Fibroblast of peridontal ligament (primary cell): ENCODE data around the gene PHLDA1.

Source experiments
- DNase-seq: peaks from one replicate; pipeline ENCODE4 v3.0.0-alpha.2; 2010; ENCODE audit errors: extremely low read depth

The PHLDA1 gene

DNA sequence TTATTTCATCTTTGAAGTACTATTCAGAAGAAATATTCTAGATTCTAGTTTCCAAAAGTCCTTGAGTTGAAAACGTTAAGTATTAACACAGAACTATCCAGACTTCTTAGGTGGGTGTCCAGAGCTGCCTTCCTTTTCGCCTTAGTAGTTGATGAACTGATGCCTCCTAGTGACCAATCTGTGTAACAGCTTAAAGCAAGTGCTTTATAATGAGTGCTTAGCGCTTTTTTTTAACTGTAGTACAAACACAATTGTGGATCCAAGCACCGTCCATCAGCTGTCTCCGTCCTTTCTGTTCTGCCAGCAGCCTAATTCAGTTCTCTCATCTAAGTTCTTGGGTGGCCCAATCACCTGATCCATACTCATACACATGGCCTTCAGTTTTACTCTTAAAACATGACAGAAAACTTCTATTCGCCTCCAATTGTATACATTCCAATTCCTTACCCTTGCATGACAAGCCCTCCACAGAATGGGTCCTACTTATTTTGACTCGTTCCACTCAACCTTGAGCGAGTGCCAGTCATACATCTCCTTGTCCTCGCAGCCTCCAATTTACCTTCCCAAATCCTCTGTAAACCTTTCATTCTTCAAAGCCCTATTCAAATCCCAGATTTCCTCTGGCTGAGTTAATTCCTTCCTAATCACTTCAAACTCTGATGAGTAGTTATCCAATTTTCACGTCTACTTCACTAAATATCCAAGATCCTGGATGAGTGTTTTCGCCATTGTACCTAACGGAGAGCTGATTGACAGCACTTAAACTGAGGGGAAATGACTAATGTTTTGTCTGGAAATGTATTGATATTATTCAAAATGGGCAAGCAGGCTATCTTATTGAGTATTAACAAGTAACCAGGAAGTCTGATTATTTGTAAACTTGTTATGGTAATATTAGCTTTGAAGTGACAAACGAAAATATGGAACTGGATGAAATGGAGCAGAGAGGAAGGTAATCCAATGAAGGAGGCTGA lies 5.8 kb upstream of the PHLDA1 start:
- DNase-seq = peak; percentile 92

DNA sequence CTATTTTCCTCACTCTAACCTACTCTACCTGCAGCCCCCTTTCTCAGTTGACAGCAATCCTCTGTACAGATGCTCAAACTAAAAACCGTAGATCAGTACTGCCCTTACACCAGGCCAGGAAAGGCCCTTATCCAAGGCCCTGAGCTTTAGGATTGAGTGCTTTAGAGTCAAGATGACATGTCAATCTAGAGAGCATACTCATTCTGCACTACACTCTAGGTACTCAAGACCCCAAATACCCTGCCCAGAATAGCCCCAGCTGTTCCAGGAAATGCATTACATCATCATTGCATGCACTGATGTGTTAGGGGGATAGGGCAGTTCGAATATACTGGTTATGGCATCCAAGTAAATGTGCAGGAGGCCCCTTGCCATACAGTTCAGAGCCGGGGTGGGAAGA lies 3.5 kb upstream of the PHLDA1 start:
- DNase-seq = no peak

DNA sequence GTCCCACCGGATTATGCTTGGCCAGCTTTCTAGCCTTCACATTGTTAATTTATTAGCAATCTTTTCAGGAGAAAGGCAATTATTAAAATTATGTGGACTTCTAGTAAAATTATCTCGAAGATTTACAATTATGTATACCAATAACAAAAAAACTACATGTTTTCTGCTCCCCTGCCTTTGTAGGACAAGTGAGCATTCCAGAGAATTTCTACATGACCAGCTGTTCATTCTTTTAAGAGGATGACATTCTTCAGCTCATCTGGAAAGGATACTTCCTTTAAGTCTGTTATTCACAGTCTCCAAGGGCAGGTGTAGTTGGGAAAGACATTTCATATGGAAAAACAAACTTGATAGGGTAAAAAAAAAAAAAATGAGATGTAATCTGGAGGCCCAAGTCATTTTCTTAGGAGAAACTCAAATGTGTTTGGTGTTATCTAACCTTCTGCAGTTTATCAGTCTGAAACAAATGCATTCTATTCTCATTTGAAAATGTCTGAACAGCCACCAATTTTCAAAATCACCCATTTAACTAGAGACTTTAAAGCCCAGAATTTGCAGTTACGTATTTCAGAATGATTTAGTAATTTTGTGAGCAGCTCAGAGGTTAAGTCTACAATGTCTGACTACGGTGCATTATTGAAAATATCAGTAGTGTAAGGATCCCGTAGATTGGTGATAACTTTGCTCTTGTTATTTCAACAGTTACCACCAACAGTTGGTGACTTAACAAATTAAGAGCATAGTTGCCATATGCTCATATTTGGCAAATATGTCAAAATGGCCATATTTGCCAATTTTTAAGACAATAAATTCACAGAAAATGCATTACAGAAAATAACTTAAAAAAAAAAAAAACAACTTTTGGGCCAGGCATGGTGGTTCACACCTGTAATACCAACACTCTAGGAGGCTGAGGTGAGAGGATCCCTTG lies 1.8 kb upstream of the PHLDA1 start:
- DNase-seq = peak; percentile 54

DNA sequence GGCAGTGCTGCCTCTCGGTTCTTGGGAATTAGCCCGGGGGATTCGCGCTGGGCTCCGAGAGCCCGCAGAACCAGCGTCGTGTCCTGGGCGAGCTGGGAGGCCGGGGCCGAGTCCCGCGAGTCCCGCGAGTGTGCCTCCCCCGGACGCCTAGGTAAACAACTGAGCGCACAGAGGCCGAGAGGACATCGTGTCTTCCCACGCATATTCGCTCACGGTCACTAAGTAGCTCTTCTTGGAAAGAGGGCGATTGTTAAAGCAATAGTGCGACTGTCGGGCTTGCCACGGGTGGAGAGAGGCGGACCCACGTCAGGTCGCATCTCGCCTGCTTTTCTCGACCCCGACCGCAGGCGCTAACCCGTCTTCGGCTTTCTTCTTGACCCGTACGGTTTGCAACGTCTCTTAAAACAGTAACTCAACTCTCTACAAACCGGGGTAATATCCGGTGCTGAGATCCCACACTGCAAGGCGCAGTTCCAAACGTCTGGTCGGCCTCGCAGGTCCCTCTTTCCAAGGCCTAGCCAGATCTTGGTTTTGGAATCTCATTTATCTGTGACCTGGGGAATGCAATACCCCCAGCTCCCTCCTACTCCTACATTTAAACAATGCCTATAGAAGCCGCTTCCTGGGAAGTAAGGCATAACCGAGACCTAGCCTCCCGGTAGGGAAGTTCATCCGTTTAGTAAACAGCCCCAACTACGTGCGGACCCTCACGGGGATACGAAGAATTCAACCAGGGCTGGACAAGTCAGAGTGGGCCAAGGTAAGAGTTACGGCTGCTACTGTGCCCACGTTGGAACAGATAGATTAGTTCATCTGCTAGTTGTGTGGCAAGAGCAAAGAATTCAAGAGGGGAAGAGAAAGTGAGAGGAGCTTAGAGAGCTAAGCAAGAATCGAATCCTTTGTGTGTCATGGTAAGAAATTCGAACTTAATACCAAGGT lies 736 bp upstream of the PHLDA1 start:
- DNase-seq = peak; percentile 70

DNA sequence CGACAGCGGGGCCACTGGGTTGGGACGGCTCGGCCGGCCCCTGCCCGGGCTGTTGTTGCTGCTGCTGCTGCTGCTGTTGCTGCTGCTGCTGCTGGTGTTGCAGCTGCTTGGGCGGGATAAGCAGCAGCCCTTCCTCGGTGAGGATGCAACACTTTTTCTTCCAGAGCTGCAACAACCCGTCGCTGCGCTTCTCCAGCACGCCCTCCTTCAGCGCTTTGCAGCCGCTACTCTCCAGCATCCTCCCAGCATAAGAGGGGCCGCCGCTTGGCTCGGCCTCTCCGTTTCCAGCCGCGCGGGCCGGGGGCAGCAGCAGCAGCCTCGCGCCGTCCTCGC lies 529 bp downstream of the PHLDA1 start:
- no peak for DNase-seq

DNA sequence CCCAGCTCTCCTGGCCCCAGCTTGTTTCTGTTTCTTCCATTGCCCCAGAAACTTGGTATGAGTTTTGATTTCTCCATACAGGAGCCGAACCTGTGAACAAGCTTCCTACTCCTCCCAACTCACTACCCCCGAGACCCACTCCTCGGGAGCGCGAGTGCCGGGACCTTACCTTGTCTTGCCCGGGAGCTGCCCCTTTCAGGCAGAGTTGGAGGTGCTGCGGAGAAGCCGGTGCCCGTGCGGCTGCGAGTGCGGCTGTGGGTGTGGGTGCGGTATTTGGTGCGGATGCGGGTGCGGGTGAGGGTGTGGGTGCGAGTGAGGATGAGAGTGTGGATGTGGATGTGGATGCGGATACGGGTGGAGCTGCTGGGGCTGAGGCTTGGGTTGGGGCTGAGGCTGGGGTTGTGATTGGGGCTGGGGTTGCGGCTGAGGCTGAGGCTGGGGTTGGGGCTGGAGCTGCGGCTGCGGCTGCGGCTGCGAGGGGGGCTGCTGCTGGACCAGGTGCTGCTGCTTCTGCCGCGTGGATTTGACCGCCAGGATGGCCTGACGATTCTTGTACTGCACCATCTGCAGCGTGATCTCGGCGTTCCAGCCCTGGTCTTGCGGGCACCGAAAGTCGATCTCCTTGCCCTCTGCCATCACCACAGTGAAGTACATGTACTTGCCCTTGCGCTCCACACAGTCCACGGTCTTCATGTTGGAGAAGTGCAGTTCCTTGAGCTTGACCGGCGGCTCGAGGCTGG lies 1.1 kb downstream of the PHLDA1 start:
- peak; percentile 61 for DNase-seq

DNA sequence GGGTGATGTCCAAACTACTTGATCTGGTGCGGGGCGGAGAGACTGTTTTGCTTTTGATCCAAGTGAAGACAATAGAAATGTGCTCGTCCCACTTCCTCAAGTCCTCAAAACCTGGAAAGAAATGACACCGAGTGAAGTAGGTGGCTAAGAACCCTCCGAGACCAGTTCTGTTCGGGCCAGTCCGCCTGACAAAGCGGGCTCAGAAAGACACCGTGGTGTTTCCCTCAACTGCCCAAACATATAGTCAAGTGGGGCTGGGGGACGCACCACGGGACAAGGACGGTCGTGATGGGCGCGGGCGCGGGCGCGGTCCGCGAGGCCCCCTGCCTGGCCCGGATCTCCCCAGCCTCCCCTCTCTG lies 1.6 kb downstream of the PHLDA1 start:
- peak; percentile 69 for DNase-seq

DNA sequence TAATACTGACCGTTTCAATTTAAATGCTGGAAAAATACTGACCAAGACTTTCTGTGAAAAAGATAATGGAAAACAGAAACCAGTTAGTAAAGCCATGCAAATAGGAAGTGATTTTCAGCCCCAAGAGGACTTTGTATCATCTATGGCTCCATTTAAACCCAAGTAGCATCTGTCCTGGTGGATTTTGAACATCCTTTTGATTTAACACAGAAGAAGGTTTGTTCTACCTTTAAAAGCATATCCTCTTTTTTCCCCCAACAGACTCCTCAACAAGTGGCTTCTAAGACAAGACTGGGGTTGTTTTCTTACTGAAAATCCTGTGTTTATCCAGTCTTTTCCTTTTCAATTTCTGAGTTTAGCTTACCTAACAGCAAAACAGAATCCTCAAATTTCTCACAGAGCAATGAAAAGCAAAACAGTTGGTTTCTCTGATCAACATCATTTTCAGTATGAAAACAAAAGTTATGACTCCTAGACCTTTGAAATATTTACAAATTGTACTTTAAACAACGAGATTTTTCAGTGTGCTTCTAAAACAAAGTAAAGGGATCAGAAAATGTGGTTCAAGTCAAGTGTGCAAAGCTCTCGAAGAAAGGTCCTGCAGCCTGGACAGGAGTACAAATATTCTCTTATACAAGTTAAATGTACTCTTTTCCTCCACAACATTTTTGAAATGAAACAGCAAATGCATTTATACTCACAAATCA lies 2.9 kb downstream of the PHLDA1 start:
- DNase-seq = peak; percentile 58

DNA sequence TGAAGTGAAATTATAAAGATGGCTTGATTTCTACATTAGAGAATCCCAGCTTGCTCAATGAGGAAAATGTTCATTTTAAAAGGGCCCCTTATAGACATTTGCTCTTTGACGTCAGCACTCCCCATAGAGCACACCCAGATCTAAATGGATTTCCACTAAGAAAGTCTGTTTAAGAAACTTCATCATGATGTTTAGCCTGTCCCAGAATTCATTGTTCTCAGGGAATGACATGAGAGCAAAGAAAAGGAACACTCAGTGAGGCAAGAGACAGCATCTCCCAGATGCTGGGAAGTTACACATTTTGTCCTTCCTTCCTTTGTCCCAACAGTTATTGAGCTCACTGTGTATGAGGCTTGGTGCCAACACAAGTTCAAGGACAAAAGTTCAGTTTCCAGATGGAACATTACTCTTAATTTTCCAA lies 4.9 kb downstream of the PHLDA1 start:
- DNase-seq = peak; percentile 77

DNA sequence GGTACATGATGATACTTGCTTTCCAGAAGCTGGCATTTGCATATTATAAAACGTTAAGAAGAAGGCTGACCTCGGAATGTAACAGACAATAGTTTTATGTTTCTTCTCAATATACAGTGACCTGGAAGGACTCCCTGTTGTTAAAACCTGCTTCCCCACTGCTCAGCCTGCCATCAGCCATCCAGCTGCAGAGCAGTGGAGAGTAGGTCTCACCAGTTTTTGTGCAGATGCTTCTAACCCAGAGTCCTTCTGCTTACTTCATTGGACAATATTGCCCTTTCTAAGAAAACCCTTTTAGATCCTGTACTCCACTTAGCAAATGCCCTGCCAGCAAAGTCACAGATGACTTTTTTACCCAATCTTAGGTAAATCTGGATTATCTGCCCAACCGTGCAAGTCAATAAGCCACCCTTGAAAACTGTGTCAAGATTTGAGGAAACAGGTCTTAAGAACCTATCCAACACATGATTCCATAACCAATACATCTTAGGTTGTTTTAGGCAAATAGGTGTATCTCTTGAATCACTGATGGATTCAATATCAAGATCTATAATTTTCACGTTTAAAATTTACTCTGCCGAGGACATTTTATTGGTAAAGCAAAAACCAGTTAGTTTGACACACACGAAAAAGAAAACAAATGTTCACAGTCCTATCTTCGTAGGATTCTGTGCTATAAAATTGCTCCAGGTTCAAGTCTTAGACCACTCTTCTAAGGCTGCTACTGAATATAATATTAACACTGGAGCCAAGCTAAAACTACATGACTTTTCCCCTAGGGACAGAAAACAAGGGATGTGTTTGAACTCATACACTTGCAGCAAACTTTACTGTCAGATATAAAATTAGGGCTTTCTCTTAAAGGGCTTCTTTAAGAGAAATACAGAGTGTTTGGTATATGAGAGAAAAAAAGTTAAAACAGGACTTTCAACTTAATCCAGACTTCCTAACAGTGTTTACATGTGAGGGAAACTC lies 5.7 kb downstream of the PHLDA1 start:
- peak; percentile 73 for DNase-seq

DNA sequence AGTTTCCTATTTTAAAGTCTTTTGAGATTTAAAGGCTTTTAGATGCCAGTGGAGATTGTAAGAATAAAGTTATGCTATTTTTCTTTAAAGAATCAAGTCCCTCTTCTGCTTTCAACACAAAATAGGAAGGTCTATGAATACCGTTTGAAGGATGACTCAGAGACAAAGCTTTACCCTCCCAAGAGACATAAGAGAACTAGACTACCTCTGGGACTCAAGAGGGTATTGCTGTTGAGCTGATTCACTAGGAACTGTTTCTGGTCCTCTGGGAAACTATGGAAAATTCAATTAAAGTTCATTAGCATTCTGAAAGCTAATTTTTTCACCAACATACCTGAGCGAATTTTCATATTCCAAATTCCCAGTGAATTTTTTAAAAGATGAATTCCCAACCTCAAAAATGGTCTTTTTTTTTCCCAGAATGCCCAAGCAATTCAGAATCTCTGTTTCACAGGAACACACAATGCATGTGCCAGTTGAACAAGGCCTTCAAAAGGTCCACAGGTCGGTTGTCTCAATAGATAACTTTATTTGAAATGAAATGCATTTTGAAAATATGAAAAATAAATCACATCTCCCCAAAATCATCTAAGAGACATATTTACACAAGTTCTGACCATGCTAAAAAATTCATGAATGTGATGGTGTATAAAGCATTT lies 6.5 kb downstream of the PHLDA1 start:
- peak; percentile 91 for DNase-seq

DNA sequence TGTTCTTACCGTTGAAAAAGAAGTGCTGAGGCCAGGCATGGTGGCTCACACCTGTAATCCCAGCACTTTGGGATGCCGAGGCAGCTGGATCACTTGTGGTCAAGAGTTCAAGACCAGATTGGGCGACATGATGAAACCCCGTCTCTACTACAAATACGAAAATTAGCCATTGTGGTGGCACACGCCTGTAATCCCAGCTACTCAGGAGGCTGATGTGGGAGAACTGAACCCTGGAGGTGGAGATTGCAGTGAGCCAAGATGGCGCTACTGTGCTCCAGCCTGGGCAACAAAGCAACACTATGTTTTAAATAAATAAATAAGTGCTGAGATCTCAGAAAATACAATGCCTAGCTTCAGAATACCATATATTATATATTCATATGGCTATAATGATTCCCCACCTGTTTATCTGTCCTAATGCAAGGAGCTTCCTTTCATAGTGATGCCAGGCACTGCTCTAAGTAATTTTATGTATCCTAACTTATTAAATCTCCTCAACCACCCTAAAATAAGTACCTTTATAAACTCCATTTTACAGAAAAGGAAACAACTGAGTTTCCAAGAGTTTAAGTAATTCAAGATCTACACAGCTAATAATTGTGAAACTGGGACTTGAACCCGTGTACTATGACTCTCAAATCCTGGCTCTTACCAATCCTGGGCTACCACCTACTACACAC lies 7.3 kb downstream of the PHLDA1 start:
- peak; percentile 23 for DNase-seq

DNA sequence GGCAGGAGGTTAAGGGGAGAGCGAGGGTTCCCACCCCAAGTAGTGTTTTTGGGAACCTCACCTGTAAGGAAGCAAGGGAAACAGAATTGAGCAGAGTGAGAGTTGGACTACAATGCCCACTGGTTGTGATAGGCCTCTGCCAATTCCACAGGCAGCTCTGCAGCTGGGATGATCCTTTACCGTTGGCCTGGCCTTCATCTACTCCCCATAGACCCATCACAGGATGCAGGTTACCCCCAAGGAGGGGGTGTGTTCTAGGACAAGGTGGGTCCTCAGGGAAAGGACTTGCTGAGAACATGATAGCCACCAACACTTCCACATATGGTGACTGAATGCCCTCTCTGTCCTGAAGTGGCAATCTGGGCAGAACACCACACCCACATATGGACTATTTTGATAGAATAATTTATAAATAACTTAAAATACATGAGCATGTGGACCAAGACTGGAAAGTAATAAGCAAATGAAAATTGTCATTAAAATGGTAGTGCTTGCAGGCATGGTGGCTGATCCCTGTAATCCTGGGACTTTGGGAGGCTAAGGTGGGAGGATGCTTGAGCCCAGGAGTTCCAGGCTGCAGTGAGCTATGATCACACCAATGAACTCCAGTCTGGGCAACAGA lies 8.4 kb downstream of the PHLDA1 start:
- no peak for DNase-seq

DNA sequence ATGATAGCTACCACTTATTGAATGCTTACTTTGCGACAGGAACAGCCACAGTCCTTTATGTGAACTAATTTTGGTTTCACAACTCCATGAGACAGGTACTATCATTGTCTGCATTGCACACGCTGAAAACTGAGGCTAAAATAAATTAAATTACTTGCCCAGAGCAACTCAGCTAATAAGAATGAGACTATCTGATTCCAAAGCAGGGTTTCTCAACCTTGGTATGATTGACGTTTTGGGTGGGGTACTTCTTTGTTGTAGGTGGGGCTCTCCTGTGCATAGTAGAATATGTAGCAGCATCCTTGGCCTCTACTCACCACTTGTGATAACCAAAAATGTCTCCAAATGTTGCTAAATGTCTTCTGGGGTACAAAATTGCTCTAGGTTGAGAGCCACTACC lies 9.1 kb downstream of the PHLDA1 start:
- DNase-seq = no peak

DNA sequence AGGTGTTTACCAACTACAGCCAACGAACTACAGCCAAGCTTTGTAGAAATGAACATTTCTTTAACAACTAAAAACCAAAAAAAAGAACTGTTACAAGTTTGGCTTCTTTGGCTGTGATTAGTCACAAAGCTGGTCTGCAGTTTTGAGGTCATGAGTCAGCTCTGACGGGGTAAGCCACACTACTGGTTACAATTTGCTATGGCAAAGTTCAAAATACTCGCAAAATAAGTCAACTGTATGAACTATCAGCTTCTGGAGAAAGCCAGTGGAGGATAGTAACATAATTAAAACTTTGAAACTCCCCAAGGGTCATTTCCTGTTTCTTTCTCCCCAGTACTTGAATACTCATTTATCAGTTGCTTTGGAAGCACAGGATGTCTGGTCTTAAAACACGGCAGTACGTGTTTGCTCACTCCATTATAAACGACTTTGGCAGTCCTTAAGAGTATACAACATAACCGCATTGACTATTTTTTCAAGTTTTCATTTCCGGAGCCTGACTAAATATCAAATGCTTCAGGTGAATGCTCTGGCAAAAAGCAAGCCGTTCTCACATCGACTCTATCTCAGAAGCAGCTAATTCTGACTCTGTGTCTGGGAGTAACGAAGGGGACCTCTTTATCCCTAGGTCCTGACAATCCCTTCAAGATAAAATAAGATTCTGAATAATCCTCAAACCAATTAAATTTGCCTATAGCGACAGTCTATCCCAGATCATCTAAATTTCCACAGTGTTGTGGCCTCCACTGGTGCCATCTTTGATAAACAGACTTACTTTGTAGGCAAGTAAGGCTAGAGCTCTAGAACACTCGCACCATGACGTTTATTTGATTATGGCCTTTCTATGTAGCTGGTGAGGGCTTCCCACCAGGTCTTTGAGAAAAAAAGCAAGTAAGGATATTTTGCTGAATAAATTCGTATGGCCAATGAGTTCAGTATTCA lies 10.6 kb downstream of the PHLDA1 start:
- peak; percentile 99 for DNase-seq

DNA sequence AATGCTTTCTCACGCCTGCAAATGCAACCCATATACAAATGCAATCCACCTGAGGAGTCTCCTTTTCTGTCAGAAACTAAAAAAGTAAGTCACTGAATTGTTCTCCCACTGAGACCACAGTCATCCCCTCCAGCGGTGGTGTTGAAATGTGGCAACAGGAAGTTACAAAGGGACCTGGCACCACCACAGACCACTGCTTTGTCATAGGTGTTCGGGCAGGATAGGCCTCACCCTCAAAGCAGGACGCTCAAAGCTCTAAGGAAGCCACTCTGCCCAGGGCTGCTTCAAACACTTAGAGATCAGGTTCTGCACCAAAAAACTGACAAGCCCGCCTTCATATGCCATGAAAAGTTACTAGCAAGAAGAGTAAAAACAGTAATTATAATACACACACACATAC lies 11.3 kb downstream of the PHLDA1 start:
- no peak for DNase-seq
